Measurements from ENCODE around the gene ACTL7B. TPM values are rescaled to one million over a fixed set of nuclear protein-coding genes. Genes with fewer than 3 reads are reported as not detected.

The ACTL7B gene
- polyA plus RNA-seq, 1 of the 3 experiments (the other 2 are of a cell fraction), result 0.07 TPM

DNA sequence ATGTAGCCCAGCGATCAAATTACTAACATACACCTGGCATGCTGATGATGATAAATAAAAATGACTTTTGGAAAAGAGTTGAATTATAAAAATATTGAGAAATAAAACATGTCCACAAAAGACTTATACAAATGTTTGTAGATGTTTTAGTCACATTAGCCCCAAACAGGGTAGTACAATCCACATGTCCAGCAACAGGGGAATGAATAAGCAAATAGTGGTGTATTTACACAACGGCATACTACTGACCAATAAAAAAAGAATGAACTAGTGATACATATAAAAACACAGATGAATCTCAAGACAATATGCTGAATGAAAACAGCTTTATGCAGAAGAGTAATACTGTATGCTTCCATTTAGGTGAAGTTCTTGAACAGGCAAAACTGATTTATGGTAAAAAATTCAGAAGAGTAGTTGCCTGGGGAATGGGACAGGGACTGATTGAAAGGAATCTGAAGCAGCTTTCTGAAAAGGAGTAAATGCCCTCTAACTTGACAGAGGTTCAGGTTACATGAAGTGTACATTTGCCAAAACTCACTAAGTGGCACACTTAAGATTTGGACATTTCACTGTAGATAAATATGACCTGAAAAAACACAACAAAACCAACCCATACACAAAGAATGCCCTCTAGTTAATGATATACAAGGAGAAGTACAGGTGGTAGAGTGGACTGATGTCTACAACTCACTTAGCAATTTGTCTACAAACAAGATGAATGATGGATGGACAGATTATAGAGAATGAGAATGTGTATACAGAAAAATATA lies 41.7 kb upstream of the ACTL7B start (continued):
- TF ChIP-seq, protein P1, sequence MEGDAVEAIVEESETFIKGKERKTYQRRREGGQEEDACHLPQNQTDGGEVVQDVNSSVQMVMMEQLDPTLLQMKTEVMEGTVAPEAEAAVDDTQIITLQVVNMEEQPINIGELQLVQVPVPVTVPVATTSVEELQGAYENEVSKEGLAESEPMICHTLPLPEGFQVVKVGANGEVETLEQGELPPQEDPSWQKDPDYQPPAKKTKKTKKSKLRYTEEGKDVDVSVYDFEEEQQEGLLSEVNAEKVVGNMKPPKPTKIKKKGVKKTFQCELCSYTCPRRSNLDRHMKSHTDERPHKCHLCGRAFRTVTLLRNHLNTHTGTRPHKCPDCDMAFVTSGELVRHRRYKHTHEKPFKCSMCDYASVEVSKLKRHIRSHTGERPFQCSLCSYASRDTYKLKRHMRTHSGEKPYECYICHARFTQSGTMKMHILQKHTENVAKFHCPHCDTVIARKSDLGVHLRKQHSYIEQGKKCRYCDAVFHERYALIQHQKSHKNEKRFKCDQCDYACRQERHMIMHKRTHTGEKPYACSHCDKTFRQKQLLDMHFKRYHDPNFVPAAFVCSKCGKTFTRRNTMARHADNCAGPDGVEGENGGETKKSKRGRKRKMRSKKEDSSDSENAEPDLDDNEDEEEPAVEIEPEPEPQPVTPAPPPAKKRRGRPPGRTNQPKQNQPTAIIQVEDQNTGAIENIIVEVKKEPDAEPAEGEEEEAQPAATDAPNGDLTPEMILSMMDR (IDR thresholded peaks at IDR 0.05), result no peak
- TF ChIP-seq ELF1 (IDR thresholded peaks at IDR 0.05) (no peak), RAD21 (IDR thresholded peaks at IDR 0.05; ENCODE audit: low read length) (no peak)

DNA sequence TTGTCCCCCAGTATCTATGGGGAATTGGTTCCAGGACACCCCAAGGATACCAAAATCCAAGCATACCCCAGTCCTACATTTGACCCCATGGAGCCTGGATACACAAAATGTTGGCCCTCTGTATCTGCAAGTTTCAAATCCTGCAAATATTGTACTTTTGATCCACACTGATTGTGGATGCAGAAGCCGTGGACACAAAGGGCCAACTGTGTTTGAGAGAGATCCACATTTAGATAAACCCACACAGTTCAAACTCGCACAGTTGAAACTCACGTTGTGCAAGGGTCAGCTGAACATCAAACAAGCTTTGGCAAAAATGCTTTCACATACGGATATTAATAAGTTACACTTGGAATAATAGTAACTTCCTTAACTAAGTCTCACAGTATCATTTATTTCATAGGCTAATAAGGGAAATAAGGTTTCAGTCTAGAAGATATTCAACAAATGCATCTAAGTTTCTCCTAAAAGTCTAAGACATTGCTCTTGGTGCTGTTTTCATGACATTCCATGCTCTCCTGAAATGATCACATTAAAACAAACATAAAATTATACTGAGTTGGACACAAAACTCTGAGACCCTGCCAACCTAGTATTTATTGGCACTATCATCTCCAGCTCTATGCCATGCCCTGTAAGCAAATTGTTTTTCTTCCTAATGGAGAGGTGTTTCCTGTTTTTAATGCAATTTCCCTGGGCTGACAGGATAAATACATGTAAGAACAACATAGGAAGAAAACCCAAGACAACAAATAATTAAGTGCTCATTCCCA lies 38.6 kb upstream of the ACTL7B start:
- POLR2A ChIA-PET, result no interaction called here
- no peak overlapping the region for H2AFZ ChIP-seq (ENCODE audit: low read depth)
- H3K9me2 ChIP-seq, result no peaks in the 10 kb centered on the region
- H3K36me3 ChIP-seq (replicated peaks in 1 of 2; ENCODE audit: control insufficient read depth in 1 of 2, insufficient read depth in 2 of 2, low read length in 1 of 2), result peaks cover 55 to 91% of the 10 kb centered on the region in 2 experiments
- TF ChIP-seq TEAD4 (IDR thresholded peaks at IDR 0.05; ENCODE audit: borderline replicate concordance, insufficient read depth) (no peak), FOXJ3 (CRISPR knock-in tag; IDR thresholded peaks at IDR 0.05) (no peak), RAD21 (IDR thresholded peaks at IDR 0.05; ENCODE audit: low read length) (no peak), SIN3A (IDR thresholded peaks at IDR 0.05; ENCODE audit: borderline replicate concordance, low read depth, low read length) (no peak), CHD2 (IDR thresholded peaks at IDR 0.05; ENCODE audit: low read length, partially characterized antibody) (no peak), TAF1 (IDR thresholded peaks at IDR 0.05; ENCODE audit: borderline replicate concordance, low read depth, low read length) (no peak)
- TF ChIP-seq, protein P1 (IDR thresholded peaks at IDR 0.05), result no peak
- H3K9me3 ChIP-seq, result no peaks in the 10 kb centered on the region
- H3K4me1 ChIP-seq (ENCODE audit: control insufficient read depth in 1 of 2, insufficient read depth in 2 of 2, low read depth in 1 of 2, low read length in 1 of 2), result no peaks in the 10 kb centered on the region
- H3K4me3 ChIP-seq (ENCODE audit: low read depth in 2 of 2, low read length in 1 of 2), result no peak overlapping the region
- no peaks in the 10 kb centered on the region for H3F3A ChIP-seq (replicated peaks; ENCODE audit: insufficient read depth)
- no peak overlapping the region for H3K4me2 ChIP-seq
- H4K20me1 ChIP-seq (ENCODE audit: insufficient read depth), result no peaks in the 10 kb centered on the region
- no peaks in the 10 kb centered on the region for H3K27me3 ChIP-seq (ENCODE audit: insufficient read depth)
- CTCF ChIA-PET, result no interaction called here
- H3K9ac ChIP-seq, result no peak overlapping the region
- no peak for DNase-seq
- H3K79me2 ChIP-seq (ENCODE audit: insufficient read depth), result no peaks in the 10 kb centered on the region
- 85% methylated on average over 4 of the region's 4 CpGs for WGBS (ENCODE audit: low lambda C conversion rate)
- H3K27ac ChIP-seq (ENCODE audit: low read depth in 2 of 2, low read length in 1 of 2), result no peak overlapping the region
